ENCODE data around the gene DNAH2.

- TF ChIP-seq CTCF (IDR thresholded peaks at IDR 0.05) = no peak
- TF ChIP-seq POLR2A (IDR thresholded peaks at IDR 0.05) = no peak
Observed at GRCh38 chr17:7854078-7854777, 136.7 kb downstream of the DNAH2 start.
